ENCODE measurements around the gene ATP8A2. TPM values are rescaled to one million over a fixed set of nuclear protein-coding genes. Genes with fewer than 3 reads are reported as not detected.

ATP8A2 gene
- total RNA-seq, 4 donors from 2014 or later: 0.29 to 0.65 (median 0.46) TPM

DNA sequence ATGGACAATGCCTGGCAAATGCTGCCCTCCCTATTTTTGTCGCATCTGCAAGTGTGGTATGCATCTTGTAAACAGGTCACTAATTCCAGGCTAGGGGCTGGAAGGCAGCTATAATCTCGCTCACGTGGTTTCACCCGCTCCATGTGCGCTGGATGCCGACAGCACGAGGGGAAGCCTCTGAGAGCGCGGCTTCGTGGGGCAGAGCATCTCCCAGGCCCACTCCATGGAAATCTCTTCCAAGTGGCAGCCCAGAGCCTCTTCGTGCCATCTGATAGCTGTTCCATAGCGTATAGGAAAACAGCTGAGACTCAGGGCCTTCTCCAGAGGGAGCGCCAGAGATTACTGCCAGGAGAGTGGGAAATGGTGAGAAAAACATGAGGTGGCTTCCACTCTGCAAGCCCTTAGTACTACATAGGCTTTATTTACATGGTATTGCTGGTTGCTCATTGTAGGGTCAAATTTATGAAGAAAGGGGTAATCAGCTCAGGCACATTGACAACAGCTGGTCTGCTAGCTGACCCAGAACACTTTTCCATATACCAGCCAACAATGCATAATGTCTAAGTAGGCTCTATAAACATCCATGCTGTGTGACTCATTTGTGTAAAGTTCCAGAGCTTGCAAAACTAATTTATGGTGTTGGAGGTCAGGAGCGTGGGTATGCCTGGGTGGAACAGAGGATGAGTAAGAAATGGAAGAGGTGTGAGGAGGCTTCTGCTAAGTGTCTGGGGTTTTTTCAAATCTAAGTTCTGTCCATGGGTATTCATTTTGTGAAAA lies 514.9 kb downstream of the ATP8A2 start:
- WGBS: 94% methylated on average over 14 of the region's 14 CpGs
- no peak for TF ChIP-seq EP300 (IDR thresholded peaks at IDR 0.05)
- TF ChIP-seq POLR2AphosphoS5 (IDR thresholded peaks at IDR 0.05): no peak
- TF ChIP-seq POLR2A (IDR thresholded peaks at IDR 0.05; ENCODE audit: low read depth): no peak
- TF ChIP-seq, protein P1, sequence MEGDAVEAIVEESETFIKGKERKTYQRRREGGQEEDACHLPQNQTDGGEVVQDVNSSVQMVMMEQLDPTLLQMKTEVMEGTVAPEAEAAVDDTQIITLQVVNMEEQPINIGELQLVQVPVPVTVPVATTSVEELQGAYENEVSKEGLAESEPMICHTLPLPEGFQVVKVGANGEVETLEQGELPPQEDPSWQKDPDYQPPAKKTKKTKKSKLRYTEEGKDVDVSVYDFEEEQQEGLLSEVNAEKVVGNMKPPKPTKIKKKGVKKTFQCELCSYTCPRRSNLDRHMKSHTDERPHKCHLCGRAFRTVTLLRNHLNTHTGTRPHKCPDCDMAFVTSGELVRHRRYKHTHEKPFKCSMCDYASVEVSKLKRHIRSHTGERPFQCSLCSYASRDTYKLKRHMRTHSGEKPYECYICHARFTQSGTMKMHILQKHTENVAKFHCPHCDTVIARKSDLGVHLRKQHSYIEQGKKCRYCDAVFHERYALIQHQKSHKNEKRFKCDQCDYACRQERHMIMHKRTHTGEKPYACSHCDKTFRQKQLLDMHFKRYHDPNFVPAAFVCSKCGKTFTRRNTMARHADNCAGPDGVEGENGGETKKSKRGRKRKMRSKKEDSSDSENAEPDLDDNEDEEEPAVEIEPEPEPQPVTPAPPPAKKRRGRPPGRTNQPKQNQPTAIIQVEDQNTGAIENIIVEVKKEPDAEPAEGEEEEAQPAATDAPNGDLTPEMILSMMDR (IDR thresholded peaks at IDR 0.05): no peak
- Histone ChIP-seq H3K4me3 (no peak overlapping the region), H3K36me3 (no peaks in the 10 kb centered on the region), H3K27me3 (peaks cover 0 to 21% (median 0%) of the 10 kb centered on the region in 4 donors), H3K27ac (replicated peaks in 1 of 4) (no peak overlapping the region), H3K9me3 (no peaks in the 10 kb centered on the region), H3K4me1 (no peaks in the 10 kb centered on the region)
- DNase-seq (ENCODE audit: extremely low spot score): no peak
- intact Hi-C loops (cut with DNase I): no loop called here

DNA sequence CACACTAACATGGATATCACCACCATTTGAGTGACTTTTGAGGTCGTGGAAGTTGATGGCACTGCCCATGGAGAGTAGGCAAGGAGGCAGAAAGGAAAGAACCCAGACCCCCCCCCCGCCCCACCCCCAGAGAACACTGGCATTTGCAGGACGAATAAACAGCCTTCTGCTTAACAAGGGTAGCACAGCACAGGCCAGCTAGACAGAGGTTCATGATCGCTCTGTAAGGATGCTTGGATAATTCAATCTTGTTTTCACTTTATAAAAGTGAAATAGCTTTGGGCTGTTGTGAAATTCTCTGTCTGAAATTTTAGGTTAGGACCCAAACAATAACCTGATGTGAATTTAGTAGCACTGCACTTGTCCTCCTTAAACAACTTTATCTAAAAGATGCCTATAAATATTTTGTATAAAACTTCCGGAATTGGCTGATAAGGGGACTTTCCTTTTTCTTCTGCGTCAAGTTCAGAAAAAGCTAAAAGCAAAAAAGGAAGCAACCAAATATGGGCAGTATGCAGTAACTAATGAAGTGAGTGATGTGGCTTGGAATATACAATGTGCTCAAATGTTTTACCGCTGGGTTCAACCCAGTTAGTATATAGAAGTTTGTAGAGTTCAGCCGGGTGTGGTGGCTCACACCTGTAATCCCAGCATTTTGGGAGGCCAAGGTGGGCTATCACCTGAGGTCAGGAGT lies 516.3 kb downstream of the ATP8A2 start:
- Histone ChIP-seq H3K27me3 (peaks cover 0 to 10% (median 0%) of the 10 kb centered on the region in 4 donors), H3K4me1 (no peaks in the 10 kb centered on the region), H3K27ac (replicated peaks in 1 of 4) (no peak overlapping the region), H3K9me3 (no peaks in the 10 kb centered on the region), H3K4me3 (no peak overlapping the region), H3K36me3 (no peaks in the 10 kb centered on the region)
- no peak for DNase-seq (ENCODE audit: extremely low spot score)
- WGBS: 88% methylated on average over 8 of the region's 8 CpGs
- TF ChIP-seq, protein P1 (IDR thresholded peaks at IDR 0.05): no peak
- TF ChIP-seq POLR2AphosphoS5 (IDR thresholded peaks at IDR 0.05) (no peak), POLR2A (IDR thresholded peaks at IDR 0.05; ENCODE audit: low read depth) (no peak), EP300 (IDR thresholded peaks at IDR 0.05) (no peak)
- intact Hi-C loops (cut with DNase I): no loop called here

DNA sequence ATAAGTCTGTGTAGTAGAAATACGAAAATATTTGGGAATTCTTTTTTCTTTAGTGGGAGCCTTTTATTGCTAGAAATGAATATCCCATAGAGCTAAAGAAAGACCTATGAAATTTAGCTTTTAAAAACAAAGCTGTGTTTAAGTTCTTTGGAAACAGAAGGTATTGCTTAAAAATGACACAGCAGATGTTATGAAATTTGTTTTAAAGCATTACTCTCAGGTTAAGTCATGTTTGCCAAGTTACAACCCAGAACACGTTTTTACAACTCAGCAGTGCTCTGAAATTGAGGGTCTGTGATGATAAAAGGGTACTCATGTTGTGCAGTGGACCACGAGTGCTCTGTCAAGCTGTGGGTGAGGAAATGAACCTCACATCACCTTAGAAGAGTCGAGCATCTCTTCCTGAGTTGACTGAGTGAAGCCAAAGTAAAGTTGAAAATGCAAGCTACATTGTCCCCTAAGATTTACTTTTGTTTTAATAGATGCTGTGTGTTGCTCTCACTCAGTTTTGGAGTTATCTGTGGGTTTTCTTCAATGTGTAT lies 519.0 kb downstream of the ATP8A2 start:
- Histone ChIP-seq H3K36me3 (no peaks in the 10 kb centered on the region), H3K4me3 (no peak overlapping the region), H3K4me1 (no peaks in the 10 kb centered on the region), H3K27me3 (no peaks in the 10 kb centered on the region), H3K27ac (replicated peaks in 1 of 4) (no peak overlapping the region), H3K9me3 (no peaks in the 10 kb centered on the region)
- intact Hi-C loops (cut with DNase I): no loop called here
- WGBS: 42% methylated on average over 4 of the region's 4 CpGs
- TF ChIP-seq POLR2A (IDR thresholded peaks at IDR 0.05; ENCODE audit: low read depth): no peak
- no peak for TF ChIP-seq EP300 (IDR thresholded peaks at IDR 0.05)
- TF ChIP-seq, protein P1 (IDR thresholded peaks at IDR 0.05): no peak
- no peak for TF ChIP-seq POLR2AphosphoS5 (IDR thresholded peaks at IDR 0.05)
- DNase-seq (ENCODE audit: extremely low spot score): no peak

DNA sequence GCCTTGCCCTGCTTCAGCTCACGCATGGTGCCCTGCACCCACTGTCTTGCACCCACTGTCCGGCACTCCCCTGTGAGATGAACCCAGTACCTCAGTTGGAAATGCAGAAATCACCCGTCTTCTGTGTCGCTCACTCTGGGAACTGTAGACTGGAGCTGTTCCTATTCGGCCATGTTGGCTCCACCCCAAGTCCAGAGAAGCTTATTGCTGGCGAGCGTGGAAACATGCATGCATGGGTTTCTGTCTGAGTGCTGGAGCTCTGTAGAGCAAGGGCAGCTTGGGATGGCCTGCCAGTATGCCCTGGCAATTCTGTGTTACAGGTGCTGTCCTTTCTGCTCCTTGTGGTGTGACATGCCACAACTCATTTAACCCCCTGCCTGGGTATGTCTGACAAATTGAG lies 527.2 kb downstream of the ATP8A2 start:
- Histone ChIP-seq H3K27ac (replicated peaks in 1 of 4) (no peak overlapping the region), H3K4me3 (no peak overlapping the region), H3K9me3 (no peaks in the 10 kb centered on the region), H3K27me3 (no peaks in the 10 kb centered on the region), H3K36me3 (no peaks in the 10 kb centered on the region), H3K4me1 (no peaks in the 10 kb centered on the region)
- TF ChIP-seq POLR2A (IDR thresholded peaks at IDR 0.05; ENCODE audit: low read depth): no peak
- TF ChIP-seq EP300 (IDR thresholded peaks at IDR 0.05): no peak
- TF ChIP-seq, protein P1 (IDR thresholded peaks at IDR 0.05): no peak
- TF ChIP-seq POLR2AphosphoS5 (IDR thresholded peaks at IDR 0.05): no peak
- no peak for DNase-seq (ENCODE audit: extremely low spot score)
- WGBS: 100% methylated on average over 4 of the region's 7 CpGs
- intact Hi-C loops (cut with DNase I): no loop called here
